ENCODE measurements around the gene RASD2. TPM values are rescaled to one million over a fixed set of nuclear protein-coding genes. Genes with fewer than 3 reads are reported as not detected.

RASD2 gene
- total RNA-seq, 1 experiment from 2014 or later, result 2.4 TPM

DNA sequence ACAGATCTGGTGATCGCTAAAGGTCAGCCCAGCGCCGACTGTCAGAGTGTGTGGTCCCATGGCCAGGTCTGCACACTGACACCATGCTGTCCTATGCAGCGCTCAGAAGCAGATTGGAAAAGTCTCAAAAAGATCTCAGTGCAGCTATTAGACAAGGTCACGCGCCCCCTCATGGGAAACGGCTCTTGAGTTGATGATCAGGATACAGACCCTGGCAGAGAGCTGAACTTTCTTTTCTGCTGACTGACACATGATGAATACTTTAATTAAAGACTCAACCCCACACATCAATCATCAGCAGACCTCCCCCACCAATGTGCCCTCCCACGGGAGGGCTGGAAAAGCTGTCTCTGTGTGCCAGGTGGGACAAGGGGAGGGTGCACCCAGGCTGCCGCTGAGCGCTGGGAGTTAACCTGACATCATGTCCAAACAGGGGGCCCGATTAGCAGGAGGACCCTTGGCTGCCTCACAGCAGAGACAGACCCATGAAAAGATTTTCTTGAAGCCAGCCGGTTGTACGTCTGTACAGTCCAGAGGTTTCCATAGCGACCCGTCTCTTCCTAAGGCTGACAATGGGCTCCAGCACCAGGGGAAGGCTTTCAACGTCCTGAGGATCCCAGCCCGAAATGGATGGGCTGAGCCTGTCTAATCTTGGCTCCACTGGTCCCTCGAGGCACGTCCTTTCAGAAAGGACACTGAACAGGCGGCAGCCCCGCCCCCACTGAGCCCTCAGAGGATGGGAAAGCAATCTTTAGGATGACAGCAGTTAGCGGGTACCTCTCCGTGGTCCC, 26.9 kb downstream of the RASD2 start (continued):
- TF ChIP-seq POLR2A (IDR thresholded peaks at IDR 0.05; ENCODE audit: borderline replicate concordance, extremely low read depth, insufficient read depth, insufficient read length), result no peak
- no peak for TF ChIP-seq SRF (IDR thresholded peaks at IDR 0.05; ENCODE audit: low read depth)
- TF ChIP-seq ZFX (IDR thresholded peaks at IDR 0.05), result no peak

DNA sequence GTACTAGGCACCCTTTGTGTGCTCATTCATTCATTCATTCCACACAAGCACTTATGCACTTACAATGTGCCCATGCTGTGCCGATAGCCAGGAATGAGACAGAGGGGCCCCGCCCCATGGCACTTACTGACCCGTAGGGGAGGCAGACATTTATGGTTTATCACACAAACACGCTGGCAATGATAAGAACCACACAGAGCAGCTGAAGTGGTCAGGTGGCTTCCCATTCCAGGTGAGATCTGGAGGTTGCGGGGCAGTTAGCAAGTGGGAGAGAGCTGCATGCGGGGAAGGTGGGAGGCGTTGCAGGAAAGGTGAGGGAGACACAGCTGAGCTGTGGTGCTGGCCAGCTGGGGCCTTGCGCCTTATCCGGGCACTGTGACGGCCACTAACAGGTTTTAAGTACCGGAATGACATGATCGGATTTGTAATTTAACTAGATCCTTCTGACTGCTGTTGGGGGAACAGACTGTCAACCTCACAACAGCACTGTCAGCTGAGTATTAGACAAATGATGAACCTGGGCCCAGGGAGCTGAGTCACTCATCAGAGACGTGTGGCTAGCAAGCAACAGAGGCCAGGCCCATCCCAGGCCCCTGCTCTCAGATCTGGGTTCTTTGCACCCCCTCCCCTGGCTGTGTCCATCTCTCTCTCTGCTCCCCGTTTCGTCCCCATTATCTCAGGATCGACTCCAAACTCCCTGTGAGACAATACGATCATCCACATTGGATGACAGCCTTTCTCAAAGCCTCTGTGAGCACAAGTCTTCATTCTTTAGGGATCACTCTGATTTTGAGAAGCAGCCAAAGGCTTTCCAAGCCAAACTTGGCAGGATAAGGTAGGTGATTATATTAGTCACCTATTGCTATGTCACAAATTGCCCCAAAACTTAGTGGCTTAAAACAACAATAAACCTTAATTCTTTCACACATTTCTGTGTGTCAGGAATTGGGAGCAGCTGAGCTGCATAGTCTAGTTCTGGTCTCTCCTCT, 28.4 kb downstream of the RASD2 start:
- RAD21 ChIA-PET (ENCODE audit: low non-redundant PET in 1 of 2, low total read pairs in 2 of 2, uncharacterized antibody in 2 of 2, unreplicated experiment in 2 of 2), result no interaction called here

More for the DNA sequence above, 28.4 kb downstream of the RASD2 start:
- TF ChIP-seq ZNF274 (IDR thresholded peaks at IDR 0.05; ENCODE audit: low read depth, low read length) (no peak), EGR1 (IDR thresholded peaks at IDR 0.05; ENCODE audit: low read depth) (no peak), EZH2 (IDR thresholded peaks at IDR 0.05) (no peak), ELF1 (IDR thresholded peaks at IDR 0.05; ENCODE audit: borderline replicate concordance, low read depth) (no peak), CBX3 (IDR thresholded peaks at IDR 0.05; ENCODE audit: low read depth) (no peak), POLR2AphosphoS5 (IDR thresholded peaks at IDR 0.05; ENCODE audit: low read depth, low read length) (no peak)
- TF ChIP-seq, protein P1, sequence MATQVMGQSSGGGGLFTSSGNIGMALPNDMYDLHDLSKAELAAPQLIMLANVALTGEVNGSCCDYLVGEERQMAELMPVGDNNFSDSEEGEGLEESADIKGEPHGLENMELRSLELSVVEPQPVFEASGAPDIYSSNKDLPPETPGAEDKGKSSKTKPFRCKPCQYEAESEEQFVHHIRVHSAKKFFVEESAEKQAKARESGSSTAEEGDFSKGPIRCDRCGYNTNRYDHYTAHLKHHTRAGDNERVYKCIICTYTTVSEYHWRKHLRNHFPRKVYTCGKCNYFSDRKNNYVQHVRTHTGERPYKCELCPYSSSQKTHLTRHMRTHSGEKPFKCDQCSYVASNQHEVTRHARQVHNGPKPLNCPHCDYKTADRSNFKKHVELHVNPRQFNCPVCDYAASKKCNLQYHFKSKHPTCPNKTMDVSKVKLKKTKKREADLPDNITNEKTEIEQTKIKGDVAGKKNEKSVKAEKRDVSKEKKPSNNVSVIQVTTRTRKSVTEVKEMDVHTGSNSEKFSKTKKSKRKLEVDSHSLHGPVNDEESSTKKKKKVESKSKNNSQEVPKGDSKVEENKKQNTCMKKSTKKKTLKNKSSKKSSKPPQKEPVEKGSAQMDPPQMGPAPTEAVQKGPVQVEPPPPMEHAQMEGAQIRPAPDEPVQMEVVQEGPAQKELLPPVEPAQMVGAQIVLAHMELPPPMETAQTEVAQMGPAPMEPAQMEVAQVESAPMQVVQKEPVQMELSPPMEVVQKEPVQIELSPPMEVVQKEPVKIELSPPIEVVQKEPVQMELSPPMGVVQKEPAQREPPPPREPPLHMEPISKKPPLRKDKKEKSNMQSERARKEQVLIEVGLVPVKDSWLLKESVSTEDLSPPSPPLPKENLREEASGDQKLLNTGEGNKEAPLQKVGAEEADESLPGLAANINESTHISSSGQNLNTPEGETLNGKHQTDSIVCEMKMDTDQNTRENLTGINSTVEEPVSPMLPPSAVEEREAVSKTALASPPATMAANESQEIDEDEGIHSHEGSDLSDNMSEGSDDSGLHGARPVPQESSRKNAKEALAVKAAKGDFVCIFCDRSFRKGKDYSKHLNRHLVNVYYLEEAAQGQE (IDR thresholded peaks at IDR 0.05; ENCODE audit: low read depth), result no peak
- Histone ChIP-seq H3K4me1 (ENCODE audit: control insufficient read depth in 1 of 2, insufficient read depth in 2 of 2, low read length in 2 of 2) (peaks cover 11 to 17% of the 10 kb centered on the region in 2 experiments), H4K20me1 (ENCODE audit: insufficient read depth) (no peaks in the 10 kb centered on the region), H3K79me2 (ENCODE audit: insufficient read depth, low read length) (no peaks in the 10 kb centered on the region), H3K9me3 (ENCODE audit: control insufficient read depth in 1 of 2, insufficient read depth in 1 of 2, low read depth in 1 of 2, low read length in 2 of 2) (no peaks in the 10 kb centered on the region), H3K9me2 (ENCODE audit: insufficient read depth) (no peaks in the 10 kb centered on the region), H3K4me2 (ENCODE audit: low read length) (peak overlapping the region; percentile 27), H3K27ac (ENCODE audit: low read depth, low read length) (peak overlapping the region; percentile 18; the same call in 1 of the 2 replicates), H3K4me3 (replicated peaks in 1 of 2; ENCODE audit: low read depth in 1 of 2, low read length in 2 of 2) (no peak overlapping the region), H2AFZ (ENCODE audit: low read depth, low read length, poor library complexity, severe bottlenecking) (no peak overlapping the region), H3K9ac (ENCODE audit: low read length) (no peak overlapping the region), H3K27me3 (ENCODE audit: insufficient read depth, low read length) (no peaks in the 10 kb centered on the region), H3K36me3 (ENCODE audit: control insufficient read depth in 1 of 2, insufficient read depth in 2 of 2, low read length in 2 of 2) (no peaks in the 10 kb centered on the region)
- intact Hi-C loops (cut with micrococcal nuclease), result no loop called here
- DNase-seq (ENCODE audit: low read depth, low spot score) (no peak), ATAC-seq (peak; percentile 36)
- ChIA-PET CTCF (no interaction called here), POLR2A (no interaction called here)
- BruUV-seq (replicated peaks), result no TSS peak

All from HCT116 (cell line).